ENCODE measurements around the gene POMGNT2.

The POMGNT2 gene

GRCh38 chr3:43102773-43103480, 3.0 kb downstream of the POMGNT2 start:
- DNase-seq (ENCODE audit: low read depth, low spot score), result no peak

- DNase-seq (ENCODE audit: low read depth, low spot score), result no peak
Measured at GRCh38 chr3:43098761-43099160, 7.1 kb downstream of the POMGNT2 start.

DNA sequence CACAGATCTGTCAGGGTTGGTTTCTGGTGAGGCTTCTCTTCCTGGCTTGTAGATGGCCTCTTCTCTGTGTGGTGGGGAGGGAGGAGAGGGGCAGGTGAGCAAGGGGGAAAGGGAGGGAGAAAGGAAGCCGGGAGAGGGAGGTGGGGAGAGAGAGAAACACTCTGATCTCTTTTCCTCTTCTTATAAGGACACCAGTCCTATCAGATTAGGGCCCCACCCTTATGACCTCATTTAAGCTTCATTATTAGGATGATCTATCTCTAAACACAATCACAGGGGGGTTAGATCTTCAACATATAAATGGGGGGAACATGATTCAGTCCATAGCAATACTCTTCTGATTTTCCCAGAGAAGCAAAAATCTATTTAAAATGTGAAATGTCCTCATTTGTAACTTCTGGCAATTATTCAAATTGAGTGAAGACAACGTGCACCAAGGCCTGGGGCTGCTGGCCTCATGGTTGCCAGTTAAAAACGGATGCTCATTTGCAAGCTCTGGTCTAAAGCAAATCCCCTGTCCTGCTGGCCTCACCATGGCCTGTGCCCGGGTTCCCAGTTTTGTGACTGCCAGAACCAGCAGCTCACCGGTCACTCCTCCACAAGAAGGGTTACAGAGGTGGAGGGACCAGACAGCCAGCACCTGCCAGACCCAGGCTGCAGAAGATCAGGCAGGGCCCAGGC, 8.3 kb downstream of the POMGNT2 start:
- DNase-seq (ENCODE audit: low read depth, low spot score), result no peak

DNA sequence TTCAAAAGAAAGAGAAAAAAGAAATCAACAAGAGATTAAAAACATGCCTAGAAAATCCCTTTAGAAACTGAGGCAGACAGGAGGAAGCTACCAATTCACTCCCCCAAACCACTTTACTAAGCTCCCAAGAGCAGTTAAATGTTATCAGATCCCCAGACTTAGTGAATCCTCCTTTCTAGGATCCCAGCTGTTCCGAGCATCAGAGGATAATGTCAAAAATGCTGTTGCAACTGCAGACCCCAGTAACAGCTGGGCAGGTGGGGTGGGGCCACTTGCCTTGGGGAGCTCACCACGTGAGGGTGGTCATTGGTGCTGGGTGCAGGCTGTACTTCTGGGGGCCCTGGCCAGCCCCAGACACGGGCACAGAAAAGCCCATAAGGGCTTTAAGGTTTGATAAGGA, 9.1 kb downstream of the POMGNT2 start:
- DNase-seq (ENCODE audit: low read depth, low spot score), result no peak

- DNase-seq (ENCODE audit: low read depth, low spot score), result no peak
Measured at GRCh38 chr3:43095370-43095769, 10.5 kb downstream of the POMGNT2 start.

GRCh38 chr3:43094851-43095250, 11.0 kb downstream of the POMGNT2 start:
- DNase-seq (ENCODE audit: low read depth, low spot score), result no peak

DNA sequence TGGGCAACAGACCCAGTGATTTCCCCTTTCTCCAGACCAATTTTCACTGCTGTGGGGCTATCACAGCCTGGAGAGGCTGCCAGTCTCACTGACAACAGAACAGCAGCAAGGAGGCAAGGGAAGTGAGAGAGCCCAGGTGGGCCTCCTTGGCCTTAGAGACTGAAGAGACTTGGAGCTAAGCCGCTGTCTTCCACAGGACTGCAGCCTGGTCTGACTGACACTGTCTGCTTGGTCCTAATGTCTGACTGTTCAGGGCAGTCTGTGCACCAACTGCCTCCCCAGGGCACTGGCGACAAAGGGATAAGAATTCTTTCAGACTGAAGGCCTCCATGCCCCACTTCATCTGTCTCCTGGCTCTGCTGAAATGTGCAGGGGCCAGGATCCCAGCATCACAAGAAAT, 11.5 kb downstream of the POMGNT2 start:
- DNase-seq (ENCODE audit: low read depth, low spot score), result no peak

DNA sequence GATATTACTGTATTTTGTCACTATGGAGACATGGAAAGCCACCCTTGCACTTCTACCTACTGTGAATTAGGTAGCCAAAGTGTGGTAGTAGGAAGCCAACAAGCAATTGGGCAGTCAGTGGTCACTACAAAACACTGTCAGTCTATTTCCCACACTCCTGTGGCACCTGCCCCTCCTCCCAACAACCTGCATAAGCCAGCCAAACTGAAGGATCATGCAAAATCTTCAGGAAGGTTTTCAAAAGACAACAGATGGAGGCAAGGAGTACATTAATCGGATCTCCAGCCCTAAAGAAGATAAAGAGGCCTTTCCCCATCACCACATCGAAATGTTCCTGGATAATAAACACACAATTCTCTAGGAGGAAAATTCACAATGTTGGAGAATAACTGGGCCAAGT, 11.9 kb downstream of the POMGNT2 start:
- DNase-seq (ENCODE audit: low read depth, low spot score), result no peak

- no peak for DNase-seq (ENCODE audit: low read depth, low spot score)
Measured at GRCh38 chr3:43093006-43093405, 12.9 kb downstream of the POMGNT2 start.

DNA sequence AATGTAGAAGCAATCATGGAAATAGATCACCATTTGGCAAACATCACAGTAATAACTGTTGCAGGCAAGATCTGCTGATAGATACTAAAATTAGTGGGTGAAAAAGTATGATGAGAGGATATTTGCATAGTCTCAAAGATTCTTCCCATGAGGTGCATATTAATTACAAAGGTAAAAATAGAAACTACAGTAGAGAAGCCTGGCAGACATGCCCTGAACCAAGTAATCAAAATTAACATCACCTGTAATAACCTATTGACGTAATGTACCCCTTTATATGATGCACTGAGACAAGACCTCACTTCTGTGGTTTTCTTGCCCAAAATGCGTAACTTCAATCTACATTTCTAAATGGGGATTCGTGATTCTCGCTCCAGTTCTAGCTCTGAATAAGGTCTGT, 14.4 kb downstream of the POMGNT2 start:
- no peak for DNase-seq (ENCODE audit: low read depth, low spot score)

DNA sequence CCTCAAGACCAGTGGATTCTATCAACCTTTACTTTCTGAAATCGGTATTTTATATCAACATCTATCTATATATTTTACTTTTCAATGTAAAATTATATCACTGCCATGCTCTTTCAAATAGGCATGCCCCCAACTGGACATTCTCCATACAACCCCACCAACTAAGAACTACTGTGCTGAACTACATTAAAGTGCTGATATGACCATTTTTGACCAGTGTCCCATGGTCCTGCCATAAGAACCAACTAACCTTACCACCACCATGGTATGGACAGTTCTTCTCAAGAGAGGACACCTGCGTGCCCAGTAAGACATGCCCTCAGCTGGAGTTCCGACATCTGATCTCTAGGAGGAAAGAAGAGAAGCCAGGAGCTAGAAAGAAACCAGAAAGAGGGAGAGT, 15.6 kb downstream of the POMGNT2 start:
- DNase-seq (ENCODE audit: low read depth, low spot score), result no peak

DNA sequence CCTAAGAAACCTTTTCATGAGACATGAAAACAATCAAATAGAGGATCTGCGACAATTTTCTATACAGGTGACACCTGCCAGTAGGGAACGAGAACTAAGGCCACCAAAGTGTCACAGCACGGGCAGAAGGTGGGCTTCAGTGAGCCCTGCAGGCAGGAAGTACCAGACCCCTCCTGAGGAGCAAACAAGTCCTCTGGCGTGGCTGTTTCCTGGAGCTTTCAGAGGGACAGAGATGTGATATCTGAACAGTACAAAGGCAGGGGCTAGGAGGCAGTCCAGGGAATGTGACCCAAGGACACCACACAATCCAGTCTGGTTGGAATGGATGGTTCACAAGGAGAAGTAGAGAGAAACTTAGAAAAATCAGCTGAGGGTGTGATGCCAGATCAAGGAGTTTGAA, 16.8 kb downstream of the POMGNT2 start:
- no peak for DNase-seq (ENCODE audit: low read depth, low spot score)

DNA sequence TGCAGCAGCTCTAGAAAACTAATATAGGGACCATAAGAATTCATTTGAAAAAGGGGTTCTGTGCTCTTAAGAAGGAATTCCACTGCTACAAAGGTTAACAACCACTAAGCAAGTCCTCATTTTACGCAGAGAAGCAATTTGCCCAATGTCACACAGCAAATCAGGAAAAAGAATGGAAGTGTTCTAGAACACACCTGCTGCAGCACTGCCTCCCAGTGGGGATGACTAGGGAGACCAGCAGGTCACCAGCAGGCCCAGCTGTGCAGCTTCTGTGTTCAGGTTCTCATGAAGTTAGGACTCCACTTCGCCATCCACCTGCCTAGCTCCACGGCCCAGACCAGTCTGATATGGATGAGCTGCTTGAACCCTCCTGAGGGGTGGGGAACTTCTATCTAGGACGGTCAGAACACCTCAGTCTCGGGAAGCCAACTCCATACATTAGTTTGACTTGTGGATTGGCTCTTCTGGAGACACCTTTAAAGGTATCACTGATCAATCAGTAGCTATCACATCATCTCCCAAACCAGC, 18.6 kb downstream of the POMGNT2 start:
- no peak for DNase-seq (ENCODE audit: low read depth, low spot score)

DNA sequence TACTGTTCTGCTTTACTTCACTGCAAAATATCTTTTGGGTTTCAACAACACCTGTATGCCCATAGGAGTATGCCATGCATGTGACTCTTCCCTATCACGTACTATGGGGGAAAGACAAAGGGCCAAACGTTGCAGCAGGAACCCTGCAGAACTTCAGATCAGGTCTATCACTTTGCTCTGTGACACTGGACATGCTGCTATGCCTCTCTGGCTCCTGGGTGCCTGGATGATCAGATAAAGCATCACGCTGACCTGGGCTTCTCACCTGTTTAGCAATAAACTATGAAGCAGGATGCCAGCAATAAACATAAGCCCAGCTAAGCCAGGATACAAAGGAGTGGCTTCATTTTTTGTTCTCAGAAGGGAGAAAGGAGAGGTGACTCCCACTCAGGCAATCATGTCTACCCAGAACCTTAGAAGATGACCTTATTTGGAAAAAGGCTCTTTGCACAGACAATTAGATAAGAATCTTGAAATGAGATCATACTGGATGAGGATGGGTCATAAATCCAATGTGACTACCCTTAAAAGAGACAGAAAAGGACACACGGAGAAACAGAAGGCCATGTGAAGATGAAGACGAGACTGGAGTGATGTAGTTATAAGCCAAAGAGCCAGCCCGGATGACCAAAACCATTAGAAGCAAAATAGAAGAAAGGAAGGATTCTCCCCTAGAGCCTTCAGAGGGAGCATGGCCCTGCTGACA, 19.3 kb downstream of the POMGNT2 start:
- DNase-seq (ENCODE audit: low read depth, low spot score), result no peak

GRCh38 chr3:43082457-43082856, 23.4 kb downstream of the POMGNT2 start:
- no peak for DNase-seq (ENCODE audit: low read depth, low spot score)

DNA sequence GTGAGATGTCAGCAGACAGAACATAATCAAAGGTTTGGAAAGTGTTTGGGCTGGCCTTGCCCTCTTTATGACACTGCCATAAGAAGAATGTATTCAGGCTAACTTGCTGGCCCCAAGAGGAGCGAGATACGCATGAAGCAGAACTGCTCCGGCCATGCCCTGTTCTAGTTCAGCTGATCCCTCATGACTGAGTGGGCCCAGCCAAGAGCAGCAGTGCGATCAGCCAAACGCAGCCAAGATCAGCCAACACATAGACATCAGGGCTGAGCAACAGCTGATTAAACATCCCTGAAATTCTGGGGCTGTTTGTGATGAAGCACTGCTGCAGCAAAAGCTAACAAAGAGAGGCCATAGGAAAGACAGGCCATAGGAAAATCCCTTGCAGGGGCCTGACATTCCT, 24.1 kb downstream of the POMGNT2 start:
- no peak for DNase-seq (ENCODE audit: low read depth, low spot score)

DNA sequence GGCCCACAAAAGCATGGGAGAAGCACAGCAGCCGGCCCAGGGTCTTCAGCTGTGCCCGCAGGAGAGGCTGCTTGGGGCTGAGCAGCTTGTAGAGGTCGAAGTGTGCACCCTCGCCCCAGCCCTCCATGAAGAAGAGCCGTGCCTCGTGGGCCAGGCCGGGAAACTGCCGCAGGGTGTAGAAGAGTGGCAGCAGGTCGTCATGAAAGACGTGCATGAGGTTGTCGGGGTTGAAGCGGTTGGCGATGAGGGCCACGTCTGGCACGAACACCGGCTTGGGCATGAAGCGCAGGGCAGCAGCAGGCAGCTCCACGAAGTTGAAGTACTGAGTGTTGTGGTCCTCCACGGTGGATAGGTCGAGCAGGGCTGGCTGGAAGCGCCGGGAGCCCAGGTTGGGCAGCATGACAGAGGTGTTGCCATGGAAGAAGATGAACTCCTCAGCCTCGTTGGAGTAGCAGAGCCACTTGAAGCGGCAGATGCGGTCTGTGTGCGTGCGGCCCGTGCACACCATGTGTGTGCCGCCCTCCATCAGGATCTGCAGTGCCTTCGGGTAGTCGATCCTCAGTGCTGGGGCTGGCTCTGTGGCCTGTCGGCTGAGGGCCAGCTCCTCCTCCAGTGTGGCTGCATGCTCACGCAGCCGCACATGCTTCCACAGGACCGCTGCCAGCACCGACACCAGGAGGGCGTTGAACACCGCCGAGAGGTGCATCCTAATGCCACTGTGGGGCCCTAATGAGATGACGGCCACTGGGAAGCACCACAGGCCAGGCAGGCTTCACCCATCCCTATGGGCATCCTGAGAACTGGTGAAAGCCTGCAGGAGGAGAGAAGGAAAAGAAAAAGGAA, 24.9 kb downstream of the POMGNT2 start:
- DNase-seq (ENCODE audit: low read depth, low spot score), result no peak

GRCh38 chr3:43079536-43080332, 26.1 kb downstream of the POMGNT2 start:
- DNase-seq (ENCODE audit: low read depth, low spot score), result no peak

- no peak for DNase-seq (ENCODE audit: low read depth, low spot score)
Measured at GRCh38 chr3:43077707-43078106, 28.2 kb downstream of the POMGNT2 start.

- DNase-seq (ENCODE audit: low read depth, low spot score), result no peak
Measured at GRCh38 chr3:43077261-43077660, 28.6 kb downstream of the POMGNT2 start.

DNA sequence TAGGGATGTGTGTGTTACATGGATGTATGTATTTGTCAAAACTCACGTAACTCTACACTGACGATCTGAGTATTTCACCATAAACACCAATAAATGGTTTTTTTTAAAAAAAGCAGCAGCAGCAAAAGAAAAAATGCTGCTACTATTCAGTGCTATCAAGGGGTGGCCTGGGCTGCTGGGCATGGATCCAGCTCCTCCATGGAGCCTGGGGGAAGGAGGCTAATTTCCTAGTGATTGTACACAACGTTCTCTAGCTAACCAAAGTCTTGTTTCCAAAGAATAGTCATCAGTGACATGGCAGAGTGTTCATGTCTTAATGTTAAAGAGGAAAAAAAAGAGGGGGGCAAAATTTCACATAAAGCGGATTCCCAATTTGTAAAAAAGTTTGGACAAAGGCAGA, 29.0 kb downstream of the POMGNT2 start:
- no peak for DNase-seq (ENCODE audit: low read depth, low spot score)
